Sigmoid colon (tissue), 7 donors: Measurements from ENCODE around the gene SLC44A5. TPM values are rescaled to one million over a fixed set of nuclear protein-coding genes. Genes with fewer than 3 reads are reported as not detected.

ENCODE experiments used
- DNase-seq: peaks from one replicate; pipeline ENCODE4 v3.0.0-alpha.2; 2019
- H3K27ac ChIP-seq, 4 donors: fragments of 200-600 bp; sonication (generic); one replicate each; pipeline ENCODE4 v1.5.1; 2016 to 2019; ENCODE audit warnings: mild to moderate bottlenecking in 1 of 4
- H3K27me3 ChIP-seq, 3 donors: fragments of 200-600 bp; sonication (generic); one replicate each; pipeline ENCODE4 v1.5.1; 2019; ENCODE audit warnings: mild to moderate bottlenecking in 1 of 3
- H3K36me3 ChIP-seq, 4 donors: fragments of 200-600 bp; sonication (generic); one replicate each; pipeline ENCODE4 v1.5.1; 2016 to 2019
- H3K4me1 ChIP-seq, 4 donors: fragments of 200-600 bp; sonication (generic); one replicate each; pipeline ENCODE4 v1.5.1; 2017 to 2019
- H3K4me3 ChIP-seq, 4 donors: fragments of 200-600 bp; sonication (generic); one replicate each; pipeline ENCODE4 v1.5.1; 2017 to 2019; ENCODE audit warnings: mild to moderate bottlenecking in 2 of 4, moderate library complexity in 1 of 4
- H3K9me3 ChIP-seq, 4 donors: fragments of 200-600 bp in 3 of 4; sonication (generic) in 3 of 4; one replicate each; pipeline versions ENCODE4 v1.5.1 to v1.6.1; 2013 to 2019
- CTCF ChIP-seq, 4 experiments: fragments of 450-650 bp in 3 of 4; fragments of 200-600 bp in 1 of 4; IDR thresholded peaks; one replicate each; pipeline ENCODE4 v1.5.1; 2016 to 2019; ENCODE audit warnings: antibody characterized with exemption in 4 of 4, mild to moderate bottlenecking in 3 of 4, moderate library complexity in 2 of 4
- EP300 ChIP-seq, 4 donors: sonication (generic); formaldehyde crosslinking; IDR thresholded peaks; one replicate each; pipeline ENCODE4 v1.6.1; 2017; ENCODE audit warnings: antibody characterized with exemption in 4 of 4
- POLR2A ChIP-seq, 2 donors: fragments of 450-650 bp; IDR thresholded peaks; one replicate each; pipeline ENCODE4 v1.6.1; 2016; ENCODE audit warnings: antibody characterized with exemption in 2 of 2, mild to moderate bottlenecking in 2 of 2, moderate library complexity in 2 of 2
- POLR2AphosphoS5 ChIP-seq, 4 donors: sonication (generic); formaldehyde crosslinking; IDR thresholded peaks; one replicate each; pipeline ENCODE4 v1.6.1; 2017; ENCODE audit warnings: antibody characterized with exemption in 4 of 4
- WGBS, 2 donors: extraction: QIAGEN DNeasy Blood & Tissue Kit; methylation state at CpG; one replicate each; pipeline ENCODE4 v1.1.7; 2013; 5-methylcytosine and 5-hydroxymethylcytosine counted together
- intact Hi-C: fragments of 100-400 bp; cut with DNase I; formaldehyde crosslinking; loops from one replicate; pipeline ENCODE4 v1.15.1; 2023
- polyA plus RNA-seq, 3 donors: library from polyadenylated mRNA; stranded (reverse); fragments of 200-250 nt; gene quantifications; one replicate each; pipeline ENCODE4 v1.2.3, GENCODE V29; 2013
- total RNA-seq, 4 donors: library from RNA; depleted of rRNA; stranded (reverse); fragments of >200 nt; gene quantifications; one replicate each; pipeline ENCODE4 v1.1.0, GENCODE V29; 2016
- donor health status: healthy with polysubstance abuse.
- donor health status: Bipolar disorder and iron deficiency.
- donor health status: healthy.

SLC44A5 gene
- total and polyA plus RNA-seq, 7 donors: 0.36 to 1.4 (median 0.67) TPM; not detected in 1

- Histone ChIP-seq H3K4me1 (no peaks in the 10 kb centered on the region), H3K9me3 (no peaks in the 10 kb centered on the region), H3K4me3 (no peak overlapping the region), H3K36me3 (no peaks in the 10 kb centered on the region), H3K27me3 (no peaks in the 10 kb centered on the region), H3K27ac (no peak overlapping the region)
- WGBS, 2 donors: 54 to 72% methylated on average over 2 of the region's 2 CpGs
- TF ChIP-seq POLR2AphosphoS5 (IDR thresholded peaks at IDR 0.05) (no peak), CTCF (IDR thresholded peaks at IDR 0.05) (no peak), POLR2A (IDR thresholded peaks at IDR 0.05) (no peak), EP300 (IDR thresholded peaks at IDR 0.05) (no peak)
- intact Hi-C loops: no loop called here
- no peak for DNase-seq
Measured at GRCh38 chr1:75431843-75432242, 179.1 kb downstream of the SLC44A5 start.

- Histone ChIP-seq H3K27ac (no peak overlapping the region), H3K36me3 (no peaks in the 10 kb centered on the region), H3K4me3 (no peak overlapping the region), H3K27me3 (no peaks in the 10 kb centered on the region), H3K4me1 (no peaks in the 10 kb centered on the region), H3K9me3 (no peaks in the 10 kb centered on the region)
- no peak for DNase-seq
- intact Hi-C loops: no loop called here
- TF ChIP-seq POLR2AphosphoS5 (IDR thresholded peaks at IDR 0.05) (no peak), EP300 (IDR thresholded peaks at IDR 0.05) (no peak), POLR2A (IDR thresholded peaks at IDR 0.05) (no peak), CTCF (IDR thresholded peaks at IDR 0.05) (no peak)
Measured at GRCh38 chr1:75430526-75430925, 180.4 kb downstream of the SLC44A5 start.

- TF ChIP-seq EP300 (IDR thresholded peaks at IDR 0.05): no peak
- no peak for TF ChIP-seq POLR2A (IDR thresholded peaks at IDR 0.05)
- TF ChIP-seq POLR2AphosphoS5 (IDR thresholded peaks at IDR 0.05): no peak
- TF ChIP-seq CTCF (IDR thresholded peaks at IDR 0.05): no peak
- no peaks in the 10 kb centered on the region for H3K27me3 ChIP-seq
- DNase-seq: no peak
- no peak overlapping the region for H3K4me3 ChIP-seq
- no peaks in the 10 kb centered on the region for H3K36me3 ChIP-seq
- 86 to 88% methylated on average over 10 of the region's 10 CpGs for WGBS, 2 donors
- H3K4me1 ChIP-seq: no peaks in the 10 kb centered on the region
- H3K9me3 ChIP-seq: no peaks in the 10 kb centered on the region
- intact Hi-C loops: no loop called here
- H3K27ac ChIP-seq: no peak overlapping the region
Measured at GRCh38 chr1:75426688-75427087, 184.2 kb downstream of the SLC44A5 start.

GRCh38 chr1:75425001-75425650 is 185.8 kb downstream of the SLC44A5 start:
- Histone ChIP-seq H3K4me1 (no peaks in the 10 kb centered on the region), H3K36me3 (no peaks in the 10 kb centered on the region), H3K27ac (no peak overlapping the region), H3K9me3 (no peaks in the 10 kb centered on the region), H3K4me3 (no peak overlapping the region), H3K27me3 (no peaks in the 10 kb centered on the region)
- TF ChIP-seq CTCF (IDR thresholded peaks at IDR 0.05) (no peak), EP300 (IDR thresholded peaks at IDR 0.05) (no peak), POLR2A (IDR thresholded peaks at IDR 0.05) (no peak), POLR2AphosphoS5 (IDR thresholded peaks at IDR 0.05) (no peak)
- WGBS, 2 donors: 81 to 82% methylated on average over 3 of the region's 3 CpGs
- intact Hi-C loops: no loop called here
- no peak for DNase-seq

- no peaks in the 10 kb centered on the region for H3K4me1 ChIP-seq
- DNase-seq: no peak
- no peak overlapping the region for H3K27ac ChIP-seq
- intact Hi-C loops: no loop called here
- H3K4me3 ChIP-seq: no peak overlapping the region
- 40 to 56% methylated on average over 5 of the region's 5 CpGs for WGBS, 2 donors
- no peaks in the 10 kb centered on the region for H3K9me3 ChIP-seq
- H3K36me3 ChIP-seq: no peaks in the 10 kb centered on the region
- H3K27me3 ChIP-seq: no peaks in the 10 kb centered on the region
- TF ChIP-seq POLR2AphosphoS5 (IDR thresholded peaks at IDR 0.05) (no peak), EP300 (IDR thresholded peaks at IDR 0.05) (no peak), CTCF (IDR thresholded peaks at IDR 0.05) (no peak), POLR2A (IDR thresholded peaks at IDR 0.05) (no peak)
Measured at GRCh38 chr1:75423616-75424015, 187.3 kb downstream of the SLC44A5 start.
